Body of pancreas (tissue), 4 donors: Measurements from ENCODE around the gene GPX1.

Experiments used
- CTCF ChIP-seq, 7 experiments: fragments of 450-650 bp in 4 of 7; fragments of 200-600 bp in 3 of 7; sonication (generic) in 3 of 7; IDR thresholded peaks; one replicate each; pipeline ENCODE4 v1.5.1; 2016 to 2019; ENCODE audit warnings: antibody characterized with exemption in 7 of 7
- POLR2A ChIP-seq, 3 donors: fragments of 450-650 bp; IDR thresholded peaks; one replicate each; pipeline ENCODE4 v1.6.1; 2016; ENCODE audit warnings: antibody characterized with exemption in 3 of 3, mild to moderate bottlenecking in 2 of 3

- no peak for TF ChIP-seq CTCF (IDR thresholded peaks at IDR 0.05)
- no peak for TF ChIP-seq POLR2A (IDR thresholded peaks at IDR 0.05)
Observed at GRCh38 chr3:49329186-49329585, 29.0 kb downstream of the GPX1 start.
